AG04449 (cell line): ENCODE measurements around the gene KIAA1958.

ENCODE experiments used
- CTCF ChIA-PET: fragments of 350-600 bp; formaldehyde crosslinking; extraction: SDS; loops from one replicate; lab custom pipeline; 2021; ENCODE audit warnings: antibody characterized with exemption; lab: Yijun Ruan, JAX
- POLR2A ChIA-PET: fragments of 400-600, 350-600 bp; formaldehyde crosslinking; extraction: SDS; loops from one replicate; lab custom pipeline; 2020; ENCODE audit warnings: antibody characterized with exemption, inconsistent platforms; lab: Yijun Ruan, JAX
- DNase-seq: peaks from one replicate; pipeline ENCODE4 v3.0.0-alpha.2; 2010; ENCODE audit warnings: low read depth, low spot score
- H3K4me3 ChIP-seq: 2 replicates; pipeline ENCODE4 v1.5.1; 2011; ENCODE audit warnings: low read depth, mild to moderate bottlenecking, control low read depth, low read length
- TF ChIP-seq, protein P1 (sequence below): IDR thresholded peaks from one replicate; pipeline ENCODE4 v1.5.1; 2011; ENCODE audit warnings: mild to moderate bottlenecking, moderate library complexity, low read length, control low read depth, inconsistent platforms; ENCODE audit not compliant: insufficient read depth; ENCODE audit errors: missing control alignments

Gene KIAA1958, protein sequence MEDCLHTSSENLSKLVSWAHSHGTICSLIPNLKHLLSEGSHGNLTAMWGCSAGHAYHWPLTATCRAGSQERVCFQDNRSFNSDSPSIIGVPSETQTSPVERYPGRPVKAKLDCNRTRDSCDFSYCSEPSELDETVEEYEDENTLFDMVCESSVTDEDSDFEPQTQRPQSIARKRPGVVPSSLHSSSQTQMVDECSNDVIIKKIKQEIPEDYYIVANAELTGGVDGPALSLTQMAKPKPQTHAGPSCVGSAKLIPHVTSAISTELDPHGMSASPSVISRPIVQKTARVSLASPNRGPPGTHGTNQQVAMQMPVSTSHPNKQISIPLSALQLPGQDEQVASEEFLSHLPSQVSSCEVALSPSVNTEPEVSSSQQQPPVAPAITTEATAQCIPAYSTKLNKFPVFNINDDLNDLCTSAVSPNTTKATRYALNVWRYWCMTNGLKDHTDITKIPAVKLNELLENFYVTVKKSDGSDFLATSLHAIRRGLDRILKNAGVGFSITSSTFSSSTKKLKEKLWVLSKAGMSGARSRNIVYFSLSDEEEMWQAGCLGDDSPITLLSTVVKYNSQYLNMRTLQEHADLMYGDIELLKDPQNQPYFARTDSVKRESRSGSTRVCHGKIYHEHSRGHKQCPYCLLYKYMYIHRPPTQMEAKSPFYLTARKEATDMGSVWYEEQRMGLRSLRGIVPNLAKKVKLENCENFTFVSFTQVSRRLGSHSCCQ

DNA sequence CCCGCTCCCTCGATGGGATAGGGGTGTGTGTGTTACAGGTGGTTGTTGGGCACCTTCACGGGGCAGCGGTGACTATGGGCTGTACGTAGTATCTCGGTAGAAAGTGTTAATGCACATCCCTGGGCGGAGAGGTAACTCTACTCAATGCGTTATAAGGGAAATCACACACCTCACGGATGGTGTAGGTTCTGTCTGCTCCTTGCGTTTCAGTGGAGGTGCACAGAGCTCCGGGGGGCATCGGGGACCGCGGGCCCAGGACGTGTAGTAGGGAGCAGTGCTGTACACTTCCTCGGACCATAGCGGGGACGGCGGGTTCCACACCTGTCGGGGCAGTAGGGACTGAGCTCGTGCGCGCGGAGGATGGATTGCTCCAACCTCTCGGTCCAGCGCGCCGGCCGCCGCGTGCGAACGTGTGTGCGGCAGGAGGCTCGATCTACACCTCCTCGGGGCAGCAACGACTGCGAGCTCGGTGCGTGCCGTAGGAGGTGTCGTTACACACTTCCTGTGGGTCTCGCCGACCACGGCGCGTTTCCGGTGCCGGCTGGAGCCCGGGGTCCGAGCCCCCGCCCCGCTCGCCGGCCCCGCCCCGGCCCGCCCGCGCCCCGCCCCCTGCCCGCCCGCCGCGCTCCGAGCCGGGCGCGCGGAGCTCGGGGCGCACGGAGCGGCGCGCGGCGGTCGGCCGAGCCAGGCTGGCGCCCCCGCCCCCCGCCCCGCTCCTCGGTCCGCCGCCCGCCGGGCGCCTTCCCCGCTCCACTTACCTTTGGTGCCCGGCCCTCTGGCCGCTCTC lies at the start of gene KIAA1958:
KIAA1958 (plus strand) TSS at position 607 of the 787 bp plus-strand sequence. CDS start 87,254 bp downstream, outside the sequence.
- ChIA-PET POLR2A (interaction anchor here (0.5 to 1.0 kb wide), 4 partner anchors 10 to 195 kb away, joined by 3 to 6 read pairs (median 4); partner anchors contain the start of gene HSDL2), CTCF (interaction anchor here (1.6 kb wide), 1 partner anchor 17 kb away, joined by 5 read pairs; no protein-coding TSS in a partner anchor)
- peak within 1 kb of the TSS; percentile 88 for H3K4me3 ChIP-seq
- TF ChIP-seq, protein P1, sequence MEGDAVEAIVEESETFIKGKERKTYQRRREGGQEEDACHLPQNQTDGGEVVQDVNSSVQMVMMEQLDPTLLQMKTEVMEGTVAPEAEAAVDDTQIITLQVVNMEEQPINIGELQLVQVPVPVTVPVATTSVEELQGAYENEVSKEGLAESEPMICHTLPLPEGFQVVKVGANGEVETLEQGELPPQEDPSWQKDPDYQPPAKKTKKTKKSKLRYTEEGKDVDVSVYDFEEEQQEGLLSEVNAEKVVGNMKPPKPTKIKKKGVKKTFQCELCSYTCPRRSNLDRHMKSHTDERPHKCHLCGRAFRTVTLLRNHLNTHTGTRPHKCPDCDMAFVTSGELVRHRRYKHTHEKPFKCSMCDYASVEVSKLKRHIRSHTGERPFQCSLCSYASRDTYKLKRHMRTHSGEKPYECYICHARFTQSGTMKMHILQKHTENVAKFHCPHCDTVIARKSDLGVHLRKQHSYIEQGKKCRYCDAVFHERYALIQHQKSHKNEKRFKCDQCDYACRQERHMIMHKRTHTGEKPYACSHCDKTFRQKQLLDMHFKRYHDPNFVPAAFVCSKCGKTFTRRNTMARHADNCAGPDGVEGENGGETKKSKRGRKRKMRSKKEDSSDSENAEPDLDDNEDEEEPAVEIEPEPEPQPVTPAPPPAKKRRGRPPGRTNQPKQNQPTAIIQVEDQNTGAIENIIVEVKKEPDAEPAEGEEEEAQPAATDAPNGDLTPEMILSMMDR = no peak
- DNase-seq = no peak

DNA sequence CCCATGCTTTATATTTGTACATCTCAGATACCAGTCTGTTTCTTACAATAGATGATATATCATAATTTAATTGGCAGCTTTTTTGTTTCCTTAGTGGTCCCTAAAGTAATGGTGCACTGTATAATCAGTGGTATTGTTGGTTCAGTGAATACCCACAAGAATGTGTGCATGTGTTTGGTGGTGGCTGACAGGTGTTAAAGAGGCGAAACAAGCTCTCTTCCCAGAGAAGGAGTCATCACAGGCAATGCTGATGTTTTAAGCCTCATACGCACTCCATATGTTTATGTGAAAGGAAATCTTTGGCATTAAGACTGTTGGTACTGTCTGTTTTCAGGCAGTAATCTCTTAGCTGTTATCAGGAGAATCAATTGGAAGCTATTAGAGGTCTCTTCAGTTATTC lies 49.2 kb upstream of the KIAA1958 start:
- POLR2A ChIA-PET = no interaction called here
- CTCF ChIA-PET = interaction anchor here (2.1 kb wide), 1 partner anchor 268 kb away, joined by 6 read pairs; no protein-coding TSS in a partner anchor
- DNase-seq = no peak
- no peak overlapping the region for H3K4me3 ChIP-seq
- TF ChIP-seq, protein P1 = no peak

DNA sequence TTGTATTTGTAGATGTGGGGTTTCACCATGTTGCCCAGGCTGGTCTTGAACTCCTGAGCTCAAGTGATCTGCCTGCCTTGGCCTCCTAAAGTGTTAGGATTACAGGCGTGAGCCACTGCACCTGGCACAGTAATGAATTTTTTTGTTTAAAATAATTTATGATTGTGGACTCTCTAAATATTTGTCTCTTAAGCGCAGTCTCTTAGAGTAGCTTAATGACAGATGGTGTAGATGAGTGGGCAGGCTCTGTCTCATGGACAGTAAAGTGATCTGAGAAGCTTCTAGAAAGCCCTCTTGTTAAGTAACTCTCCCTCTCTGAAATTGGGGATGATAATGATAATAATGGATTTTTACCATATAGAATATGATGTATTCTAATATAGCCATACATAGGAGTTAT lies 47.5 kb upstream of the KIAA1958 start:
- ChIA-PET POLR2A (no interaction called here), CTCF (interaction anchor here (0.6 to 2.6 kb wide), 4 partner anchors 228 to 680 kb away, joined by 3 to 8 read pairs (median 3); no protein-coding TSS in a partner anchor)
- TF ChIP-seq, protein P1 = no peak
- DNase-seq = no peak
- no peak overlapping the region for H3K4me3 ChIP-seq

DNA sequence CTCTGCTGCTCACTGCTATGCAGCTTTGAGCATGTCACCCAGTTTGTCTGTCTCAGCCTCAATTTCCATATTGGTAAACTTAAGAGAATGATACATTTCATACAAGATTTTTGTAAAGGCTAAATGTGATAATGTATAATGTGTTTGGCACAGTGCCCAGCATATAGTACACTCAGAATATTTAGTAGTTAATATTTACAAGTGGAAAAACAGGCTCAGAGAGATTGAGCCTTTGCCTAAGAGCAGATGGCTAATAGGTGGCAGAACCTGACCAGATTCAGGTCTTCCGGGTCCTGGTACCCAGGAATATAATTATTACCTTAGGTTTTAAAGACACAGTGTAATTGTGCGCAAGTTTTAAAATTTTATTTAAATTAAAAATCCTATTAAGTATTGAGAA lies 46.8 kb upstream of the KIAA1958 start:
- TF ChIP-seq, protein P1 = no peak
- no peak for DNase-seq
- CTCF ChIA-PET = interaction anchor here (0.6 to 2.6 kb wide), 3 partner anchors 268 to 680 kb away, joined by 3 to 8 read pairs (median 3); no protein-coding TSS in a partner anchor
- no peak overlapping the region for H3K4me3 ChIP-seq
- POLR2A ChIA-PET = no interaction called here

DNA sequence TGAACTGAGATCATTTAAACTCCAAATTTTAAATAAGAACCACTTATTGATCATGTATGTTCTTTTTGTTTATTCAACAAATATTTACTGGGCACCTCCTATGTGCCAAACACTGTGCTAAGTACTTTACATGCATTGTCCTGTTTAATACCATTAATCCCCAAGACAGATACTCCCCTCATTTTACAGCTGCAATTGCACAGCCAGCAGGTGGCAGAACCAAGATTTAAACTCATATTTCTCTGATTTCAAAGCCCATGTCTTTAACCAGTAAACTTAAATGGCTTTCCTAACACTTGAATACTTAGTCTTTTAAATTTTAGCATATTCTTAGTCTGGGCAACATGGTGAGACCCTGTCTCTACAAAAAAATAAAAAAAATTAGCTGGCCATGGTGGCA lies 43.4 kb upstream of the KIAA1958 start:
- DNase-seq = no peak
- TF ChIP-seq, protein P1 = peak; percentile 34
- ChIA-PET CTCF (interaction anchor here (0.9 to 5.2 kb wide), 15 partner anchors 9 to 312 kb away, joined by 3 to 52 read pairs (median 4); no protein-coding TSS in a partner anchor), POLR2A (interaction anchor here (0.7 kb wide), 1 partner anchor 222 kb away, joined by 4 read pairs; no protein-coding TSS in a partner anchor)
- H3K4me3 ChIP-seq = no peak overlapping the region
